Fibroblast of skin of right biceps (primary cell): Measurements from ENCODE around the gene NCAPG2.
A peak's percentile ranks its signal among the peaks of the same experiment; 100 is the strongest.
"Not testable (repeated sequence)": the region's sequence is repeated elsewhere in the genome, so short reads cannot be mapped to it uniquely, and the experiment has no call there.

ENCODE experiments used
- DNase-seq: peaks from one replicate; pipeline ENCODE4 v3.0.0-alpha.2; 2013

Gene NCAPG2

GRCh38 chr7:158703679-158704523 is 703 bp downstream of the NCAPG2 start:
- not testable (repeated sequence) for DNase-seq

GRCh38 chr7:158702944-158703343 is 1.7 kb downstream of the NCAPG2 start:
- peak; percentile 7 for DNase-seq

GRCh38 chr7:158702196-158702595 is 2.4 kb downstream of the NCAPG2 start:
- no peak for DNase-seq

- DNase-seq: no peak
These were observed 4.6 kb downstream of the NCAPG2 start for GRCh38 chr7:158700008-158700407.

GRCh38 chr7:158699341-158699740 is 5.3 kb downstream of the NCAPG2 start:
- no peak for DNase-seq

- no peak for DNase-seq
These were observed 5.9 kb downstream of the NCAPG2 start for GRCh38 chr7:158698657-158699195.

- DNase-seq: not testable (repeated sequence)
These were observed 7.0 kb downstream of the NCAPG2 start for GRCh38 chr7:158697597-158697996.

GRCh38 chr7:158695726-158696452 is 8.7 kb downstream of the NCAPG2 start:
- peak; percentile 74 for DNase-seq

GRCh38 chr7:158695056-158695455 is 9.5 kb downstream of the NCAPG2 start:
- DNase-seq: no peak

GRCh38 chr7:158694650-158695049 is 10.0 kb downstream of the NCAPG2 start:
- DNase-seq: no peak

- DNase-seq: no peak
These were observed 15.1 kb downstream of the NCAPG2 start for GRCh38 chr7:158689488-158689887.

- no peak for DNase-seq
These were observed 17.2 kb downstream of the NCAPG2 start for GRCh38 chr7:158687406-158687805.

- peak; percentile 49 for DNase-seq
These were observed 18.9 kb downstream of the NCAPG2 start for GRCh38 chr7:158685693-158686092.

GRCh38 chr7:158684329-158684728 is 20.3 kb downstream of the NCAPG2 start:
- DNase-seq: peak; percentile 67

- peak; percentile 37 for DNase-seq
These were observed 21.1 kb downstream of the NCAPG2 start for GRCh38 chr7:158683541-158683940.

GRCh38 chr7:158682456-158682855 is 22.1 kb downstream of the NCAPG2 start:
- no peak for DNase-seq

GRCh38 chr7:158680754-158681153 is 23.9 kb downstream of the NCAPG2 start:
- DNase-seq: no peak

GRCh38 chr7:158676906-158677305 is 27.7 kb downstream of the NCAPG2 start:
- peak; percentile 5 for DNase-seq

GRCh38 chr7:158676171-158676840 is 28.3 kb downstream of the NCAPG2 start:
- peak; percentile 22 for DNase-seq

- peak; percentile 3 for DNase-seq
These were observed 31.6 kb downstream of the NCAPG2 start for GRCh38 chr7:158672975-158673374.

GRCh38 chr7:158668086-158668485 is 36.5 kb downstream of the NCAPG2 start:
- DNase-seq: not testable (repeated sequence)

GRCh38 chr7:158666966-158667678 is 37.5 kb downstream of the NCAPG2 start:
- not testable (repeated sequence) for DNase-seq

GRCh38 chr7:158666401-158666800 is 38.2 kb downstream of the NCAPG2 start:
- DNase-seq: no peak
